Nucleus accumbens (tissue), 56 donors: Measurements from ENCODE around the gene BSDC1.
"Not testable (repeated sequence)": the region's sequence is repeated elsewhere in the genome, so short reads cannot be mapped to it uniquely, and the experiment has no call there.

Experiments
- DNase-seq, 56 donors: peaks; one replicate each; lab custom pipeline; 2025; lab: John Stamatoyannopoulos, UW

The BSDC1 gene

DNA sequence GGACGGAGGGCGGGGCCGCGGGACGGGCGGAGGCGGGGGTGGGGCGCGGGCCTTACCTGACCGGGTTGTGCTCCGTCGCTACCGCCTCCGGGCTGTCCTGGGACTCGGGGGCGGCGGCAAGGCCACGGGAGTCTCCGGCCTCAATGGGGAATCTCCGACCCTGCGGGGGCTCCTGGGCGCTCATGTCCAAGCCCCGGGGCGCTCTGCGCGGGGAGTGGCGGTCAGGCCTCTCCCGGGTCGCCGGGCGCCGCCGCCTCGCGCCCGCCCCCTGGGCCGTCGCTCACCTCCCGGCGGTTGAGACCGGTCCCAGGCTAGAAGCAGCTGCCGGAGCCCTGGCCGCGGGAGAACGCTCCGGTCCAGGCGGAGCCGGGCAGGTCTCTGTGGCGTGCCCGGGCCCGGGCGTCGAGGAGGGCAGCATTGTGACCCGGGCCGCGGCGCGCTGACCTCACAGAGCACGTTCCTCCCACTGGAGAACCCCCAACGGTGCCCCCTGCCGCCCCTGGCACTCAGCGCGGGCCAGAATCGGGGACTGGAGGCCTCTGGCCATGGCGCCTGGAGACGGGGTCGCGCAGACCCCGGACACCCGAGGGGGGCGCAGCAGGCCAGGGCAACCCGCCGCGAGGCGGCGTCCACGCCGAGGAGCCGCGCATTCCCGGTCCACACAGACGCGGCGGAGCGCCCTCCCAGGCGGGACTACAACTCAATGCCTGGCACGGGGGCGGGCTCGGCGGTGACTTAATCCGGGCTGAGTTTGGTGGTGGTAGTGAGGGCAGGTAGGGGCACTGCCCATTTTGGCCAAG is 32.4 kb downstream of the BSDC1 start:
- peak in 49 of 56 donors; percentile 25 to 82 (median 56) for DNase-seq

DNA sequence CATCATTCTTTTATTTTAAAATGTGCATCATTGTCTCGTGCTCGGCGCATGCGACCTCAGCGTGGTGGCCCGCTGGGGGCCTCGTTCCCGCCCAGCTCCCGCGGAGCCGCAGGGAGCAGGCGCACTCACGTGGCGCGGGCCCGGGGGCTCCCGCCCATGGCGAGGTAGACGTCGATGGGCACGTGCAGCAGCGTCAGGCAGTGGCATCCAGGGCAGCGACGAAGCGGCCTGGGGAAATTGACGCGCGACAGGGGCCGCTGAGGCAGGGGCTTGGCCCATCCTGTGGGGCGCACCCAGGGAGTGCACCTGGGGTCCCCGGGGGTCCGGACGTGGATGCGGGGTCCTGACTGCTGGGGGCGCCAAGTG is 33.0 kb downstream of the BSDC1 start:
- peak in 8 of 56 donors; percentile 20 to 70 (median 32) for DNase-seq

DNA sequence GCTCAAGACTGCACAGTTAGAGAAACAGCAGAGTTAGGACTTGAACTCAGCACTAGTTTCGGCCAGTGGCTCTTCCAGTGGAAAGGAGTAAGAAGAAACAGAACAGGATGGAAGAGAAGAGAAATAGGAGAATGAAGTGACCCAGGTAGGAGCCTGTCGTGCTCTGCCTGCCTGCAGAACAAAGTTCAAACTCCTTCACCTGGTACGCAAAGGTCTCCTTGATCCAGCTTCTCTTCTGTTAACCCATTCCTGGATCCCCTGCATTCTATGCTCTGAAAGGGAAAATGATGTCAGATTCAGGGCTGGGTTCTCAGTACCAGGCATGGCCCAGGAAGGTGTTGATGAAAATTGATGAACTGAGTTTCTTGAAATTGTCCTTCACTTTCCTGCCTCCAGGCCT is 35.8 kb downstream of the BSDC1 start:
- DNase-seq, result no peak

DNA sequence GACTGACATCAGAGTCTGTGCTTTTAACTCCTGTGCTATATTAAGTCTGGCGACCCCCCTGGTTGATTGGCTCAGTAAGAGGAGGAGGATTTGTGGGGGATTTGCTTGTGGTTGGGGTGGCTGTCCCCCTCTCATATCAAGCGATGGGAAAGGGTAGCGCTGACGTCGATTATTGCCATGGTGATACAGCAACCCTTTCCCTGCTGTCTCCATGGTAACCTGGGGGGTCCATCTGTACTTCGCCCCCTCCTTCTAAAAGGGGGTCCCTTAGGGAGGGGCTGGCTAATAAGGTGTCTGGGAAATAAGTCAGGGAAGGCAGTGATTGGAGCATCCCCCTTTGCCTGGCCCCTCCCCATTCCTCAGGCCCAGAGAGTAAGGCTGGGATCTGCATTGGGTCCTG is 36.6 kb downstream of the BSDC1 start:
- peak in 1 of 56 donors; percentile 28 for DNase-seq

DNA sequence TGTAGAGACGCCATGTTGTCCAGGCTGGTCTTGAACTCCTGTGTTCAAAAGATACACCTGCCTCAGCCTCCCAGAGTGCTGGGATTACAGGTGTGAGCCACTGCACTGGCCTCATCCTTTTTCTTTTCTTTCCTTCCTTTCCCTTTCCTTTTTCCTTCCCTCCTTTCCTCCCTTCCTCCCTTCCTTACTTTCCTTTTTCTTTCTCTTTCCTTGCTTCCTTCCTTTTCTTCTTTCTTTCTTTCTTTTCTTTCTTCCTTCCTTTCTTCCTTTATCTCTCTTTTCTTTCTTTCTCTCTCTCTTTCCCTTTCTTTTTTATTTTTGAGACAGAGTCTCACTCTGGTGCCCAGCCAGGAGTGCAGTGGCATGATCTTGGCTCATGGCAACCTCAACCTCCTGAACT is 37.8 kb downstream of the BSDC1 start:
- no peak for DNase-seq

DNA sequence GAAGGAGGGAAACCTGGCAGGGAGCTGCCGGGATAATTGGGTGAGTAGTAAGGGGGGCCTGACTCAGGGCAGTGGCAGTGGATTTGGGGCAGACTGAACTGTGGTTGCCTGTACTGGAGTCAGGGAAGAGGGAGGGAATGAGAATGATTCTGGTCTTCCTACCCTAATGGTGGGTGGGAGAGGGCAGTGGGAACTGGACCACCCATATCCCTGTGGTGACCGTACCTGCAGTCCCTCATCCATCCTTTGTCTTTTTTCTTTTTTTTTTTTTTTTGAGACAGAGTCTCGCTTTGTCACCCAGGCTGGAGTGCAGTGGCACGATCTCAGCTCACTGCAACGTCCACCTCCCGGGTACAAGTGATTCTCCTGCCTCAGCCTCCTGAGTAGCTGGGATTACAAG is 38.5 kb downstream of the BSDC1 start:
- DNase-seq, result not testable (repeated sequence)

DNA sequence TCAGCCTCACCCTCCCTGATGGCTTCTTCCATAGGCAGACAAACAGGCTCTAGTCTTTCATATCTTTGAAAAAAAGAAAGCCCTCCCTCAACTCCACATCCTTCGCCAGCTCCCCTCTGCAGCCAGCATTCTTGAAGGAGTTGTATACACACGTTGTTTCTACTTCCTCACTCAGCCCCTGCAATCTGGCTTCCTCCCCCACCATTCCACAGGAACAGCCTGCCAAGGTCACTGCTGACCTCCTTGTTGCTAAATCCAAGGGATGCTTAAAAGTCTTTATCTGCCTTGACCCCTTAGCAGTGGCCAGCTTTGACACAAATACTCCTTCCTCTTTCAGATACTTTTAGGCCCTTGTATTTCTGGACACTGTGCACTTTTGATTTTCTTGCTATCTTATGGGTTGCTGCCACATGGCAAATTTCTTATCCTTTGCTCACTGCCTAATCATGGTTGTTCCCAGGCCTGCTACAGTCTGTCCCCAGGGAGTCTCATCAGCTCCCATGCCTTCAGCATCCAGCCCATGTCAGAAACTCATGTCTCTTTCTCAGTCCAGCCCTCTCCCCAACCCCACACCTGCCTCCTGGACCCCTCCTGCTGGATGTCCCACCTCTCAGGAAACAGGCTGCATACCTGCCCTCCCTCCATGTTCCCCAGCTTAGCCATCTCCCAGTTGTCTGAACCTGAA is 40.2 kb downstream of the BSDC1 start:
- no peak for DNase-seq

DNA sequence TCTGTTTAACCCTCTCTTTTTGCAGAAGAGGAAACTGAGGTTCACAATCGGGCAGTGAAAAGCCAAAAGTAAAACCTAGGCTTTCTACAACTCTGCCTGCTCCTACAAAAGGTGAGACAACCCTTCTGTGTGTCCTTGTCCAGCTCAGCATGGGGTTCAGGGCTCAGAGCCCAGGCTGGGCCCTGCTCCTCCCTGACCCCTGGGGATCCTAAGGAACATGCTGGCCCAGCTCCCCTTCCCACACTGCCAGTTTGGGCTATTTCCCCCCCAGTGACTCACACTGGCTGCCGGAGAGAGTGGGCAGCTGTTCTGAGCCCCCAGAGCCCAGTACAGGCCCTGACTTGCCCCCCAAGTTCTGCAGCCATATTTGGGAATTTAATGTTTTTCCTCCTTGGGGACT is 40.8 kb downstream of the BSDC1 start:
- DNase-seq, result no peak

DNA sequence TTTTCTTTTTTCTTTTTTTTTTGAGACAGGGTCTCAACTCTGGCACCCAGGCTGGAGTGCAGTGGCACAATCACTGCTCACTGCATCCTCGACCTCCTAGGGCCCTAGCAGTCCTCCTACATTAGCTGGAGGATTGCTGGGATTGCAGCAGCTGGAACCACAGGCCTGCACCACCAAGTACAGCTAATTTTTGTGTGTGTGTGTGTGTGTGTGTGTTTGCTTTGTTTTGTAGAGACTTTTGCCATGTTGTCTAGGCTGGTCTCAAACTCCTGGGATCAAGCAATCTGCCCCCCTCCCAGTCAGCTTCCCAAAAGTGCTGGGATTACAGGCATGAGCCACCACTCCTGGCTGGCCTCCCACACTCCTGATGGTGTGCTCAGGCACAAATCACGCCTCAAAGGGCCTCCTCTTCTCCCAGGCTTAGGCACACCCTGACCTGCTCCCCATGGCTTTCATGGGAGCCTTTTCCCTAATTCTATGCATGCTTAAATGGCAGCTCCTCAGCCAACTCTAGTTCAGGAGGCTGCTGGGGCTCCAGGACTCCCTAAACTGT is 41.3 kb downstream of the BSDC1 start:
- DNase-seq, result no peak

DNA sequence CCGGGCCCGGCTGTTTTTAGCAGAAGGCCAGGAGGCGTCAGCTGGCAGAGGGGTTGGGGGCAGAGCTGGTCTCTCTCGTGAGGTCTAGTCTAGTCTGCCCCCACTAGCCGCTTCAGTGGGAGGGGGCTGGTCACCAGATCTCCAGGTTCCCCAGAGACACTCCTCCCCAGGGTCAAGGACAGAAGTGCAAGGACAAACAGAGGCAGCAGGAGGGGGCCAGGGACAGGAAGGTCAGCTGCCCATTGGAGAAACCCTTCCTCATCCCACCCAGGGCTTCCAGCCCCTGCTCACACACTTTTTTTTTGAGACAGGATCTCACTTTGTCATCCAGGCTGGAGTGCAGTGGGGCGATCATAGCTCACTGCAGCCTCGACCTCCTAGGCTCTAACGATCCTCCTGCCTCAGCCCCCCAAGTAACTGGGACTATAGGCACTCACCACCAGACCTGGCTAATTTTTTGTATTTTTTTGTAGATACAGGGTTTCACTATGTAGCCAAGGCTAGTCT is 41.9 kb downstream of the BSDC1 start:
- DNase-seq, result peak in 2 of 56 donors; percentile 57 to 64

DNA sequence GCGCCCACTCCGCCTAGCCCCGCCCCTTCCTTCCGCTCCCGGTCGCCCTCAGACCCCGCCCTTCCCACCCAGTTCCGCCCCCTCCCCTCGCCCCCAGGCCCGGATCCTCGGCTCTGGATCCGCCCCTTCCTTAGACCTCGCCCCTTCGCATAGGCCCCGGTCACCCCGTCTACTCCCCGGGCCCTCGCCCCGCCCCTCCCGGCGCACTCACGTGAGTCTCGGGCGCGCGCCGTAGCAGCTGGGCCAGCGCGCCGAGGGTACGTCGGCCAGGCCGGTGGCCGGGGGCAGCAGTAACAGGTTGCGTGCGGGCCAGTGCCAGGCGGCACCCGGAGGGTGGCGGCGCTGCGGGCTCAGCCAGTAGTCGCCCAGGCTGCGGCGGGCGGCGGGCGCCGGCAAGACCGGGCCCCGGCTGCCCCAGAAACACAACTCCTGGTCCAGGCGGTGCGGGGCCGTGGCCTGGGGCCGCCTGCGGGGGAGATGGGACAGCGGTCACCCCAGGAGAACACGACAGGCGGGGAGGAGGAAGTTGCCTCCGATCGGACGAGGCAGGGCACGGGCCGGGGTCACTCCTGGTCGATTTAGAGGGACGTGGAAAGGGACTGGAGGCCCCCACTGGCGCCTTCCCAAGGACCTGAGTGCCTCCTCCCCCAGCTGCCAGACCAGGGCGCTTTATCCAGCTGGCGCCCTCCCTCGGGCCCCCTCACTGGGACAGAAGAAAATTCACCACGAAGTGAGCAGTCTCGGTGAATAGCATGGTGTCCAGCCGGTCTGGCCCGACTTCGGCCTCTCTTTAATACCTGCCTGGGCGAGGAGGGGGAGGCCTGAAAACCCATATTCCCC is 42.6 kb downstream of the BSDC1 start:
- peak; percentile 56 to 96 (median 89) for DNase-seq

DNA sequence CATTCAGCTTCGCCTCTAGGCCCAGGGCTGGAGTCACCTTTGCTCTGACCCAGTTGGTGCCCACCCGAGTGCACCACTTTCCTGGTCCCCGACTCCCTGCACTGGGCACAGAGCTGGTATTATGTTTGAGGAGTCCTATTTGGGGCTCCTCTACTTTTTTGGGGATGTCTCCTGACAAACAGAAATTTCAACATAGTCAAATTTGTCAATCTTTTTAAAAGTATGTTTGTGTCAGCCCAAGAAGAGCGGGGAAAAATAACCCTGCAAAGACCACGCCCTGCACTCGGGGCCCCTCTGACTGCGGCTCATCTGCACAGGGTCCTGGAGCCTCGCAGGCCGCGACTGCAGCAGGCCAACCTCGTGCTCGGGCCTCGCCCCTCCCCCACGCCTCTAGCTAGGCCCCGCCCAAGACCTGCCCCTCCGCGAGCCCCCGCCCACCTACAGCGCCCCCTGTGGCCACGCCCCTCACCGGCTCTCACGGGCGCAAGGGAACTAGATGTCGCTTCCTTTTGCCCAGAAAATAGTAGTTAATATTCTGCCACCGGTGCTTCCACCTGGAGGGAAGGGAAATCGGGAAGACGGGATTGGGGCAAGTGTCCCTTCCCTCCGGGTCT is 43.3 kb downstream of the BSDC1 start:
- peak in 36 of 56 donors; percentile 36 to 93 (median 82) for DNase-seq

DNA sequence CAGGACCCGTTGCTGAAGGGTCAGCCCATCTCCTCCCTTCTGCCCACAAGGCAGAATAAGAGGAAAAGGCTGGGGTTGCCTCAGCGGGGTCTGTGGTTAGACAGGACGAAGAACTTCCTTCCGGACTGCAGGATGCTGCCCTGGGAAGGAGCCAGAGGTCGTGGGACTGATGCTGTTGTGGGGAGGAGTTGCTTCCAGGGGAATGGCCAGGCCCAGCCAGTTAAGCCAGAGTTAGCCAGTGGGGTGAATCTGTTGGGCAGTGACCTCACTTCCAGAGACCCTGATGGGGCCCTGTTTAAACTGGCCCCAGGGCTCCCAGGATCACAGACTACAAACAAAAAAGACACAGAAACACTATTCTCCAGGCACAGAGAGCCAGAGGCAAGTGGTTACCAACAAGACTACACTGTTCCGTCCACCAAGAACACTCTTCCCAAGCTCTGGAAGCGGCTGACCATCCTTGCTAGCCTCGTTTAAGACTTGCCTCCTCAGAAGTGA is 45.0 kb downstream of the BSDC1 start:
- DNase-seq, result no peak

DNA sequence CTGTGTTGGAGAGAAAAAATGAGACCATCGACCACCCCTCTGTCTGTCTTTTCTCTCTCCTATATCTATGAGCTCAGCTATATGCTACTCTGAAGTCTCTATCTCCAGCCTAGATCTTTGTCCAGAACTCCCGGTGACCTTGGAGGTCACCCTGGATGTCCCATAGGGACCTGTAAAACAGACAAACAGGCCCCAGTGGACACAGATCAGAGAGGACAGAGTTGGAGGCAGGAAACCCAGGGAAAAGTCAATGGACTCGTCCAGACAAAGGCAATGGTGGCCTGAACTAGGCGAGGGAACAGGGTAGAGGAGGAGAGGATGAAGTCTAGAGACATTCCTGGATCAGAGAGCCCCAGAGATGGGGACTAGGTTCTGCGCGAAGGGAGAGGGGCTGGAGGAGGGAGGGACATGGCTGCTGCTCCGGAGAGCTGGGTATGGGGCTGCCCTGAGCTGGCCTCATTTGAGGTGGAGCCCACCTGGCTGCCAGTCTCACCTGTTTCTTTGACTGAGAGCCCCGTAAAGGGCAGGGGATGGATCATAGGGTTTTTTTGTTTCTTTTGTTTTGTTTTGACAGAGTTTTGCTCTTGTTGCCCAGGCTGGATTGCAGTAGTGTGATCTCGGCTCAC is 47.6 kb downstream of the BSDC1 start:
- no peak for DNase-seq

DNA sequence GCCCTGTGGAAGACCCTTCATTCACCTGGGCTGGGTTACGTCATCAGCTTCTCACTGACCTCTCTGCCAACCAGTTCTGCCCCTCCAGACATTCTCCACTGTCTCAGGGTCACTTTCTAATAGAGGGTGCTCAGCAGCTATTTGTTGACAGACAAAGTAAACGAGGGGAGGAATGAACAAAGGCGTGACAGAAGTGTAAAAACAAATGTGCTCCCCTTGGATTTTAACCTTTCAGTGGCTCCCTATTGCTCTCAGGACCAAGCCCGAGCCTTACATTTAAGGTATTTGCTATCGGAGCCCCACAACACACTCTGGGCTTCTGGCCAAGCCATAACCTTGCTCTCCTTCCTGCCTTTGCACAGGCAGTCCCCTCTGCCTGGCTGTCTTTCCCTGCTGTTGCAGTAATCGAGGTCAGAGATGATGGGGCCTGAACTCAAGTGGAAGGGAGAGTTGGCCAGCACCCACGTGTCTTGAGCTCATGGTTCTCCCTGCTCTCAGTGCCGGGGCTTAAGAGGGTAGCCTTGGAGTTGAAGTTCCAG is 48.9 kb downstream of the BSDC1 start:
- no peak for DNase-seq

DNA sequence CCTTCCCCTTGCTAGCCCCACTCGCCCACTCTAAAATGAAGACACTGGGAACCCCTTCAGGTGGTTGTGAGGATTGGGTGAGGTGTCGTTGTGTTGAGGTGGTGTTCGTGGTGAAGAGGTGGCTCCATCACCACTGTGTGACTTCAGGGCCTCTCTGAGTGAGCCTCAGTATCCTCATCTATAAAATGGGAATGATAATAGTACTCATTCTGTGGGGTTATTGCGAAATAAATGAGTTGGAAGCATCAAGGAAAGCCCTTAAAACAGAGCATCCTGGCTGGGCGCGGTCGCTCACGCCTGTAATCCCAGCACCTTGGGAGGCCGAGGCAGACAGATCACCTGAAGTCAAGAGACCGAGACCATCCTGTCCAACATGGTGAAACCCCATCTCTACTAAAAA is 51.5 kb downstream of the BSDC1 start:
- DNase-seq, result no peak

DNA sequence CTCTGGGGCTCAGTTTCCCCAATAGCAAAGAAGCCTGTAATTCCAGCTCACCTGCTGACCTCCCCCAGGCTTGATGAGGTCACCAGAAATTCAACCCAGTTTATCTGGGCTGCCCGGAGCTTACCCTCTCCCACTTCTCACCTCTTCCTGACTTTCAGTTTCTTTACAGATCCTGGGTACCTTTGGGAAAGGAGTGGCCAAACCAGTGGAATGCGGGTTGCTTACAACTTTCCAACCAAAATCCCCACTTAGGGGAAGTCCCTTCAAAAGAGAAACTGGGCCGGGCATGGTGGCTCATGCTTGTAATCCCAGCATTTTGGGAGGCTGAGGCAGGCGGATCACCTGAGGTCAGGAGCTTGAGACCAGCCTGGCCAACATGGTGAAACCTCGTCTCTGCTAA is 52.3 kb downstream of the BSDC1 start:
- DNase-seq, result no peak

DNA sequence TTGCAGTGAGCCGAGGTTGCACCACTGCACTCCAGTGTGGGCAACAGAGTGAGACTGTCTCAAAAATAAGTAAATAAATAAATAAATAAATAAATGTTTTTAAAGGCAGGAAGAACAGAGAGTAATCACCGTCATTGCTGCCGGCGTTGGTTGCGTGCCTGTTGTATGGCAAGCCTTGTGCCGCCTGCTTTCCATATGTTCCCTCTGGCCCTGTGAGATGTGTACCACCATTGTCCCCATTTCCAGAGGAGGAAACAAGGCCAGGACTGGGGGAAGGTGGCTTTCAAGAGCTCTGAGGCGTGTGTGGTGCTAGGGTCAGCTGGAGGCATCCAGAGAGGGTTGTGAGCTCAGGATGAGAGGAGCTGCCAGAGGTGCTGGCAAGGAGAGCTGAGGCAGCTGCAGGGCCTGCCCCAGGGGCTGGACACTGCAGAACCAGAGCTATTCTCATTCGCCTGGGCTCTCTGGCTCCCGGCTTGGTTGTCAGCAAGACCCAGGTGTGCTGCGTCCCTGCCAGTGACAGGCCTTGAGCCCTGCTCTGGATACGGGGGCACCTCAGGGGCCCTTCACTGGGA is 53.0 kb downstream of the BSDC1 start:
- peak in 16 of 56 donors; percentile 16 to 41 (median 36) for DNase-seq
